ENCODE measurements around the gene SNX15.

GRCh38 chr11:65066805-65067291 is 39.6 kb downstream of the SNX15 start:
- no peak for TF ChIP-seq CTCF (IDR thresholded peaks at IDR 0.05)
- TF ChIP-seq POLR2A (IDR thresholded peaks at IDR 0.05), result no peak
- no peak for TF ChIP-seq POLR2AphosphoS5 (IDR thresholded peaks at IDR 0.05; ENCODE audit: insufficient read depth in 1 of 2, low read depth in 1 of 2)
